GM18499 (cell line): Measurements from ENCODE around the gene OR2A42.
"Not testable (repeated sequence)": the region's sequence is repeated elsewhere in the genome, so short reads cannot be mapped to it uniquely, and the experiment has no call there.

ENCODE experiments used
- ATAC-seq: cut with Tn5 transposase; IDR thresholded peaks from one replicate; pipeline ENCODE4 v1.9.1; 2021; ENCODE audit warnings: moderate number of reproducible peaks; ENCODE audit not compliant: insufficient read depth, unreplicated experiment

The OR2A42 gene

GRCh38 chr7:144226866-144227265, 12.5 kb downstream of the OR2A42 start:
- not testable (repeated sequence) for ATAC-seq

DNA sequence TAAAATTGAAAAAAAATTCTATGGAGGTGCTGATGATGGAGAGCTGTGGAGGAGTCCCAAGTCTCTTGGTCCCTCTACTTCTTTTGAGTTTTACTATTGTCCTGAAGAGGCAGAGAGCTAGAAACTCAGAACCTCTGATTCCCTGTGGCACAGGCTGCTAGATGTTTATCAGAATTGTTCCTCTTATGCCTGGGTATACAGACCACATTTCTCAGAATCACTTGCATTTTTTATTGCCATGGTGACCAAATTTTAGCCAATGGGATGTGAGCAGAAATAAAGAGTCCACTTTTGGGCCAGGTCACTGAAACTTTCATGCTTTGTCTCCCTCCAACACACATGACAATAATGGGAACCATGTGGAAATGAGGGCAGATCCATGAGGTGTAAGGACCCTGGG, 15.7 kb downstream of the OR2A42 start:
- not testable (repeated sequence) for ATAC-seq

- not testable (repeated sequence) for ATAC-seq
Measured at GRCh38 chr7:144220531-144220930, 18.9 kb downstream of the OR2A42 start.

DNA sequence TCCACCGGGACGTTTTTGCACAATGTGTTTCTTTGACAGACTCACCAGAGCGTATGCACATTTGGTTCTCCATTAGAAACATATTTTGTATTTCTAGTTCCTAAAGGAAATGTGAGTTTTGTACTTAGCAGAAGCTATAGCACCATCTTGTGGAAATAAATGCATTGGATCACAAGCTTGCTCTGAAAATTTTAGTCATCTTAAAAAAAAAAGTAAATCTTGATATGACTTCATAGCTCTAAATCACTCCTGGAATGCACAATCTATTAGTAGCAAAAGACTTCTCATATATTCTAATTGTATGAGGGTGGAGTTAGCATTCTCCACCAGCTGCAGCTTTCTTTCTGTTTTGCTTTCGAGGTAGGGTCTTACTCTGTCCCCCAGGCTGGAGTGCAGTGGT, 20.3 kb downstream of the OR2A42 start:
- not testable (repeated sequence) for ATAC-seq

- ATAC-seq: not testable (repeated sequence)
Measured at GRCh38 chr7:144218581-144218980, 20.8 kb downstream of the OR2A42 start.

- ATAC-seq: not testable (repeated sequence)
Measured at GRCh38 chr7:144217200-144217599, 22.2 kb downstream of the OR2A42 start.

DNA sequence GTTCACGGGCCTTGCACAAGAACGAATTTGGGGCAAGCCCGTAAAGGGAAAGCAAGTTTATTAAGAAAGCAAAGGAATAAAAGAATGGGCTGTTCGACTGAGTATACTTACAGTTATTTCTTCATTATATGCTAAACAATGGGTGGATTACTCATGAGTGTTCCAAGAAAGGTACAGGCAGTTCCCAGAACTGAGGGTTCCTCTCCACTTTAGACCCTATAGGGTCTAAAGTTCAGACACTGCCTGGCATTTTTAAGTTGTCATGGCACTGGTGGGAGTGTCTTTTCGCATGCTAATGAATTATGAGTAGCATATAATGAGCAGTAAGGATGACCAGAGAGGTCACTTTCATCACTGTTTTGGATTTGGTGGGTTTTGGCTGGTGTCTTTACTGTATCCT, 34.1 kb downstream of the OR2A42 start:
- not testable (repeated sequence) for ATAC-seq

- not testable (repeated sequence) for ATAC-seq
Measured at GRCh38 chr7:144203086-144203485, 36.3 kb downstream of the OR2A42 start.

DNA sequence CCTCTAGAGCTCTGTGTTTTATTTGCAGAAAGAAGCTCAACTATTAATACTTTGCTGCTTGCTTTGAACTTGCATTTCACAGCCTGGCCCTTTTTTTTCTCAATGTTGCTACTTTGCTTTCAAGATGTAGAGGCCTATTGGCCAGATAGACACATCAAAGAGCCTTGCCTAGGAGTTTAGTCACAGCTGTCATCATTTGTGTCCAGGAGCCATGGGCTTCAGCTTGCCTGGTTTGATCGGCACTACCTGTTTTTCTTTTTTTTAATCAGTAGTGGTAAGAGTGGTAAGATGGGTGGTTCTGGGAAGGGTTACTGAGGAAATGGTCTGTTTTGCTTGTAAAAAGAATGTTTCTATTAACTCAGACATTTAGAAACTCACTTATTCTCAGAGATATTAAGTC, 37.4 kb downstream of the OR2A42 start:
- not testable (repeated sequence) for ATAC-seq

GRCh38 chr7:144198934-144199333, 40.5 kb downstream of the OR2A42 start:
- not testable (repeated sequence) for ATAC-seq

GRCh38 chr7:144195212-144195872, 44.1 kb downstream of the OR2A42 start, which contains the start of gene ARHGEF35:
Gene ARHGEF35 (minus strand): TSS chr7:144195833. CDS start chr7:144188383, 7,450 bp downstream.
- ATAC-seq: peak; percentile 35

GRCh38 chr7:144194453-144194852, 45.0 kb downstream of the OR2A42 start:
- not testable (repeated sequence) for ATAC-seq

GRCh38 chr7:144193782-144194181, 45.6 kb downstream of the OR2A42 start:
- ATAC-seq: not testable (repeated sequence)

DNA sequence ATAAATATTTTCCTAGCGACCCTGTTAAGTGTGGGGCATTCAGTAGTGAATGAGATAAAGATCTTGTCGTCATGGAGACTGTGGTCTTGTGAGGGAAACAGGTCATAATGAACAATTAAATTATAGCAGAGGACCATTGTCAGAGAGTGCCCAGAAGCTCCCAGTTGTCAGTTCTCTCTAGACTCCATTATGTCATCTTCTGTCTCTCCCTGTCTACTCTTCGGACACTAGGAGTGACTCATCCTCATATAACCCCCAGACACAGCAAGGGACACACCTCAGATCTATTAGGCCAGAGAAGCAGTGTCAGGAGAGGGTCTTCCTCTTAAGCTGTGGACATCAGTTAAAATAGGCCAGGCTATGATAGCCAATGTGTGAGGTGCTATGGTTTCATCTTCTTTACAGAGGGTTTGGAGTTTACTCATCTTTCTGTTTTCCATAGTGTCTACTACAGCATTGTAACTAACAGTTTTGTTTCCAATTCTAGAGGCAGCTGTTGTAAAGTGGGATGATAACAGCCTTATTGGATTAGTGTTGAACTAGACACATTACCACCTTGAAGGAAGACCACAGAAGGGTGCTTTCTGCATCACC, 50.7 kb downstream of the OR2A42 start:
- ATAC-seq: not testable (repeated sequence)

DNA sequence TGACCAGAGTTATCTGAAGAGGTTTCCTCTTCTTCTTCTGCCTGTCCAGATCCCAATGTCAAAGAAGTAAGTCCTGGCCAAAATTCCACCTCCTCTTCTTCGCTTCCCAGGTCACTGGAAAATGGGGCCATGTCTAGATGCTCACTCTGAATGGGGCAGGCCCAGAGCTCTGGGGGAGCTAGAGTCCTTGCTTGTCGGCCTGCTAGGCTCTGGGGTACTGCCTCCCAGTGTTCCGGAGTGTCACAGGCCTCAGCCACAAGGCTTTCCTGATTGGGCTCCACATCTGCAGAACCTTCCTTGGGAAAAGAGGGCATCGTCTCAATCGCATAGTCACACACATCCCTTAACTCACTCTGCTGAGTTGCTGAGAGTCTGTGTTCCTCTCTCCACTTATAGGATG, 51.6 kb downstream of the OR2A42 start:
- not testable (repeated sequence) for ATAC-seq

GRCh38 chr7:144183166-144183565, 56.2 kb downstream of the OR2A42 start, which contains the start of gene CTAGE4:
Gene CTAGE4 (plus strand): TSS chr7:144183466. CDS start chr7:144183504, 38 bp downstream.
- not testable (repeated sequence) for ATAC-seq

DNA sequence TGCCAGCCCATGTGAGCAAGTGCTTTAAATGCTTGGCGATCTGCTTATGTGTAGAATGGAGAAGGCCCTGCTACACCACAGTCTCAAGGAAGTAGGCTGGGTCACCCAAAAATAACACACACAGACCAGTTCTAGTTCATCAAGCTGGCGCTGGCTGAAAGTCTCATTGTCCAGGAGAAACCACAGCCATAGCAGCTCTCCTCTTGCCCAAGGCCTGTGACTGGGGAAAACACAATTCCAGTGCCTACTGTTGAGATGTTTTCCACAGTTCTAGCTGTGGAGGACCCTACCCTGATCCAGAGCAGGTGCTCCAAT, 60.3 kb downstream of the OR2A42 start:
- ATAC-seq: not testable (repeated sequence)

GRCh38 chr7:144178380-144179164, 60.8 kb downstream of the OR2A42 start:
- ATAC-seq: peak; percentile 91
